GM19023 (cell line): ENCODE results near the gene THEMIS2.

ENCODE experiments used
- ATAC-seq: cut with Tn5 transposase; IDR thresholded peaks from one replicate; pipeline ENCODE4 v1.9.1; 2021; ENCODE audit warnings: mild to moderate bottlenecking, moderate library complexity; ENCODE audit not compliant: unreplicated experiment

THEMIS2 gene

DNA sequence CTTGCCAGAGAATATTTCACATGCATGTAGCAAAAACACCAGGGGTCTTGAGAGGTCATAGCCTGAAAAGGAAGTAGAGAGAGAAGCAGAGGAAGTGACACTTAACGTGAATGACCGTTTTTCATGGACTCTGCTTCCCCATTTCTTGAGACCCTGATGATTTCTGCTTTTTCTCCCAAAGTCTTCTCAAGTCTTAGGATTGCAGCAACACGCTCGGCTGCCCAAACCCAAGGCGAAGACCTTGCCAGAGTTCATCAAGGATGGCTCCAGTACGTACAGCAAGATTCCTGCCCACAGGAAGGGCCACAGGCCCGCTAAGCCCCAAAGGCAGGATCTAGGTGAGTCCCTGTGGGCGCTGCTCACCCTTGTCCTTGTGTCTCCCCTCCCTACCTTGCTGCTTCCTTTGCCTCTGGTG, 12.8 kb downstream of the THEMIS2 start:
- ATAC-seq = no peak

DNA sequence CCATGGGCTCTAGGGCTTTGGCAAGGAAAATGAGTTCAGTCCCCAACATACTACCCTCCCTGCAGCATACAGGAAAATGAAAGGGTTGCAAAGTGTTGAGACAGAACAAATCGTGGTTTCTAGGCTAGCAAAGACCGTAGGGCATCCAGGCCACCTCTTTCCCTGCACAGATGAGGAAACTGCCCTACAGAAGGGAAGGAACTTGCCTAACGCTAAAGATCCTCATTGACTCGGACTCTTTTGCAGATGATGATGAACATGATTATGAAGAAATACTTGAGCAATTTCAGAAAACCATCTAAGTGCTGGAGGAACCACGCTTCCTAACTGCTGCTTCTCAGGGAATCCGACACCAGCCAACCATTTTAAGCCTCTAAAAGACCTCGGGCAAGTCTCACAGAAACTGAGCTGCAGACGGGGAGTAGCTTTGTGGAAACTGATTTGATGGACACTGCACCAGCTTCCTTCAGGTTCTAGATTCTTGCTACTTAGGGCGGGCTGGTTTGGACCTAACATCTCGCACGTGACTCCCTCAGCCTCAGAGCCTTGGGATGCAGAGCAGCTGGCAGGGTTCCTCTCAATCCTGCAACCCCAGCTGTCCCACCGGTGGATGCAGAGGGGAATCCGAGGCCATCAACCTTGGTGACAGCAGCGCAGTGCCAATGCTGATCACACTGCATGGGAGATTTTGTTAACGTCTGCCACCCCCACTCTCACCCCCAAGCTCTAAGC, 13.4 kb downstream of the THEMIS2 start:
- ATAC-seq = no peak

DNA sequence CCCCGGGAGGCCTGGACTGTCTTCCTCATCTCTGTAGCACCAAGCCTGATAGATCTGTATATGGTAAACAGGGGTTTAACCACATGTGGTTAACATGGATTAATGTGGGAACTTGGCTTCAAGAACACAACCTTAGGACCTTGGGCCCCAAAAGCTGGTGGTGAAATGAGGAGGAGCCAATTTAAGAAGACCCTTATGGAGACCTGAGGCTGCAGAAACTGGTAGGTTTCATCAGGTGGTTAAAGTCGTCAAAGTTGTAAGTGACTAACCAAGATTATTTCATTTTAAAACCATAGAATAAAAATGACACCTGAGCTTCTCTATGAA, 14.0 kb downstream of the THEMIS2 start:
- ATAC-seq = no peak

DNA sequence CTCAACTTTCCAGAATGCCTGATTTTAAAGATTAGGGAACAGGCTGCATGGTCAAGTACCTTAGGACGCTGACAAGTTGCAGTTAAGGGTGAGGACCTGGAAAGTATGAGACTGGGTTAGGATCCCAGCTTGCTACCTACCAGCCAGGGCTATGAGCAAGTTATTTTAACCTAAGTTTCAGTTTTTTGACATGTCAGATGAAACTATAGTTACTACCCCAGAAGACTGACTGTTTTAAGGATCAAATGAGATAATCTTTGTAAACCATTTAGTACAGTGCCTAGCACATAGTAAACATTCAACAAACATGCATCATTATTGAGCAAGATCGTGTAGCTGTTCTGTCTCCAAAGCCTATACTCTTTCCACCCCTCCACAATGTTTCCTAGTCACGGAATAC, 14.4 kb downstream of the THEMIS2 start:
- no peak for ATAC-seq

DNA sequence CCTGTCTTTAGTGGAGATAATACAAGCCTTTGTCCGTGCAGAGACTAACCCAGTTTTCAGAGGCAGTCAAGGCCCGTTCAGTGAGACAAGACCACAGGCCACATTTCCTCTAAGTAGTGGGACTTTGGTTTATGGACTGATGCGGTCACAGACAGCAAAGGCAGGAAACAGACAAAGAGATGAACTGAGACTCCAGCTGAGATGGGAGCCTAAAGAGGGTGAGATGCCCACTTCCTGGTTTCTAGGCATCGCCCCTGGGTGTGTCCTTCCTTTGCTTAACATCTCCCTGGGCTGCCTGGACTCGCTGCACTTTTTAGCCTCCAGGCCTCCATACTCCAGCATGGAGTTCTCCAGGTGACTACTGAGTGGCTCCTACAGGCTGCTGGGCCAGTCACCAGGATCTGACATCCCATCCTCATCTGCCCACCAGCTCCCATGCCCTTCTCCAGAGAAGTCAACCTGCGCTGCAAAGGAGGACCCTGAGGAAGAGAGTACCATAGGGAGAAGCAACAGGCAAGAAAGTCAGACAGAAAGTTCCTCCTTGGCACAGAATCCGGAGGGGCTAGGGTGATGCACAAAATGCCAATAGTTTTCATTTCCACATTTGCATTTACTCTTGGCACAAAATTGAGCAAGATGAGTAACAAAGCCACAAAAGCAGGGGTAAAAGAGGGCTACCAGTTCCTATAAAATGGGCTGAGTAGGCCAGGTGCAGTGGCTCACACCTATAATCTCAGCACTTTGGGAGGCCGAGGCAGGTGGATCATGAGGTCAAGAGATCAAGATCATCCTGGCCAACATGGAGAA, 15.1 kb downstream of the THEMIS2 start:
- no peak for ATAC-seq

DNA sequence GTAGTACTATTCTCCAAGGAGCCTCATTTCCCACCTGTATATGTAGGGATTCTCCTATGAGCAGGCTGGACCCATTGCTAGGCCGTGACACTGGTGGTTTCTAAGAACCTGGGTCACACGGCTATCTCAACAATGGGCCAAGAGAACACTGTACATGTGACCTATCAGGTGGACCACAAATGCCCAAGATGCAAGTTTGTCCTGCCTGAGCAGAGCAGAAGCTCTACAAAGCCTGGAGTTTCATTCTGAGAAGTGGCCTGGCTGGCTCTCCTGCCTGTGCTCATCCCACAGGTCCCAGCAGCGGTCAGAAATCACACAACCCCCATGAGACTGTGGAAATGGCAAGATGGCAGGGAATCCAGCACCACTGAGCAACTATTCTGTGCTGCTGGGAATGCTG, 17.2 kb downstream of the THEMIS2 start:
- no peak for ATAC-seq

DNA sequence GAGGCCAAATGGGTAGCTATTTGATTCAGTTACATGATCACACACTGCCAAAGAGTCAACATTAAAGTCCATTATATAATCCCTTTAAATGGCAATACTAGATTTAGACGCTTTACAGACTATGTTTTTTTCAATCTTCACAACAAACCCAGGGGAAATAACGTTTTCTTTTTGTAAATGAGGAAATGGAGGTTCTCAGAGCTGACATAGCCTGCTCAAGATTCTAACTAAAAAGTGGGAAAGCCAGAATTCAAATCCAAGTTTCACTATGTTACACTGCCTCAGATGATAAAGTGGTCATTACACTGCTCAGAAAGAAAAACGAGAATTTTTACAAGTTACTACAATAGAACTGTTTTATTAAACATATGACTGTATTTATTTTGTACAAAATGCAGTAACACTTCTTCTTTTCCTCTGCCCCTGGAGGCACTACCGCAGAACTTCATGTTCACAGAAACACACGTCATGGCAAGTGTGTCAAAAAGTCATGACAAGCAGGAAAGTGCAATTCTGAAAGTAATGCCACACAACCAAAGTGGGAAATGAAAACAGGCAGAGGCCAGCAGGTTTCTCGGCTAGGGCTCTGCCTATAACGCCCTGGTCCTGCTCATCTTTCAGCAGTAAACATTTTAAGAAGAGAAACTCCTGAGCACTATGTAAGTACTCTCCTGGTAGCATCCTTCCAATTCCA, 19.0 kb downstream of the THEMIS2 start:
- no peak for ATAC-seq

DNA sequence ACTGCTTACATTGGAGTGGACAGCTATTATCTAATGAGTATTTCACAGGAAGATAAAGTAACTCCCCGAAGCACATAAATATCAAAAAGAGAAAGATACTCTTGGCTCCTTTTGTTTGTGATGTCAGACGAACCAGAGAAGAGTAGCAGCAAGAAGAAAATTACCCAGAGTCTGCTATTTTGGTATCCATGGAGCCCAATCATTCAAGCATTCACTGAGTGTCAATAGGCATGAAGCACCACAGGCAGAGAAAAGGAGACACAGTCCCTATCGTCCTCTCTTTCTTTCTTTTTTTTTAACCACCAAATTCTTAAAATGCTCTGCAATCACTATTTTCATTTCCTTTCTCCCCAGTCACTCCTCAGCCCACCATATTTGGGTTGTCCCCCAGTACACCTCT, 22.2 kb downstream of the THEMIS2 start:
- no peak for ATAC-seq

DNA sequence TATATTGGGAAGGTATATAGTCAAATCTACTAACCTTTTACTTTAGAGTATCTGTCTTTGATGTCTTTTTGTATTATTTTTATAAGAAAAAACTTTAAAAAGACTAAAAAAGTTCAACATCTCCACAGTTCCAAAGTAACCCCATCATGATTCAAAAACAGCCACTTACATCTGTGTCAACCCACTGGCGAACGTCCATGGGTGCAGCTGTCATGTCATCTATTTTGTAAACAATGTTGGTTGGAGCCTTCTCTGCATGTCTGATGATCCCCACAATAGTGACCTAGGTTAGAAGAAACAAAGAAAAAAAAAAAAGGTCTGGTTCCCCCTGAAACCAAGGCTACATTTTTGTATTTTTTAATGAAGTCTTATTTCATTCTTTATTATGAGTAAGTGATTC, 34.4 kb downstream of the THEMIS2 start:
- ATAC-seq = no peak

DNA sequence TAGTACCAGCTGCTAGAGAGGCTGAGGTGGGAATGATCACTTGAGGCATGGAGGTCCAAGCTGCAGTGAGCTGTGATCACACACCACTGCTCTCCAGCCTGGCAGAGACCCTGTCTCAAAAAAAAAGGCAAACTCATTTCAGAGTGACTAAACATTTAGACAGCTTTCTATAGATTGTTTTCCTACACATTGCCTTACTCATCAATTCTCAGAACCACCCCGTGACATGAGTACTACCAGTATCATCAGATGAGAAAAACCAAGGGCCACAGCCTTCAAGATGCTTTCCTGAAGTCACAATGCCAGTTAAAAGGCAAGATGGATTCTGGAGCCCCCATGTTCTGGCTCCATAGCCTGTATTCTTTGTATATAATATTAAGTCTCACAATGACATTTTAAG, 40.1 kb downstream of the THEMIS2 start:
- ATAC-seq = no peak

DNA sequence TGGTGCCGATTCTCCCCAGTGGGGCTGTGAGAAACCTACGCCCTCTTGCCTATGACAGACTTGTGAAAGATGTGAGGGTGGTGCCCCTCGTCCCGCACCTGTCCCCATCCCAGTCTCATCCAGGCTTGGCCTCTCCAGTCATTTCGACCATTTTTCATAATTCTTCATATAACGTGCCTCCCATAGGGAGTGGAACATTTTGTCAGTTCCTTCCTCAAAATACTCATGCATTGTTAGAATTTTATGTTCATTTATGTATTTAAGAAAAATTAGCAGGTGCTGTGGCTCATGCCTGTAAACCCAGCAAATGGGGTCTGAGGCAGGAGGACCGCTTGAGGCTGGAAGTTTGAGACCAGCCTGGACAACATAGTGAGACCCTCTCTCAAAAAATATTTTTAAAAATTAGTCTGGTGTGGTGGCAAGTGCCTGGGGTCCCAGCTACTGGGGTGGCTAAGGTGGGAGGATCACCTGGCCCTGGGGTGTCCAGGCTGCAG, 42.8 kb downstream of the THEMIS2 start:
- ATAC-seq = no peak

DNA sequence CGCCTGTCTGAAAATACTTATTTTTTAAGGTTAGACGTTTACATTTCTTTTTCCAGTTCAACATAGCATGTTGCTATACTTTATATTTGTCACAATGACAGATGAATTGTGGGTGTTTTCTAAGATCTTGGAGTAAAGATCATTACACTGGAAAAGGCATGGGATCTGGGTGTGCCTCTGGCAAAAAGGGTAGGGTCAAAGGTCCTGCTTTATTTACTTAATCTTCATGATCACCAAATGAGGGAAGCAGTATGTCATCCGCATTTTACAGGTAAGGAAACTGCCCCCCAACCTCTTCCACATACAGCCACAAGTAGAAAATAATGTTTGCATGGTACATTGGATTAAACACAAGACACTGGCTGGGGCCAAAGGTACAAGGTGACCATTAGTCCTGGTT, 49.9 kb downstream of the THEMIS2 start:
- no peak for ATAC-seq

DNA sequence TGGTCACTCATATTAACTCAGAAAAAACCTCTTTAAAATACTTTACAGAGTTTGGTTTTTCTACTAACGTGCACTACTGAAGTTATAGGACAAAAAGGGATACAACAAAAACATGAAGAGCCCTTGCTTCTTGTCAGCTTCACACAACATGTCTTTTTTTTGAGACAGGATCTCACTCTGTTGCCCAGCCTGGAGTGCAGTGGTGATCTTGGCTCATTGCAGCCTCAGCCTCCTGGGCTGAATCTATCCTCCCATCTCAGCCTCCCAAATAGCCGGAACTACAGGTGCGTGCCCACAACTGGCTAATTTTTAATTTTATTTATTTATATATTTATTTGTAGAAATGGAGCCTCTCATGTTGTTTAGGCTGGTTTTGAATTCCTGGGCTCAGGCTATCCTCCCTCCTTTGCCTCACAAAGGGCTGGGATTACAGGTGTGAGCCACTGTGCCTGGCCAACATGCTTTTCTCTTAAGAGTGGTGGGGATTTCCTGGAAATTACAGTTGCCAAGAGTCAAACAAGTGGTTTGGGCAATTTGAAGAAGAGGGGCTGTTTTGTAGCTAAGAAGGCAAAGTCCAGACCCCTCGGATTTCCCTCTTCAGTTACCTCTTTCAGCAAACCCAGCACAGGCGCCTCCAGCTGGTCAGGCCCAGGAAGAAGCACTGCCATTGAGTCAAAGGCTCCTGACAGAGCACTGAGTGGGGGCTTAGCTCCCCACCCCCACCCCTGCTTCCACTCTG, 56.0 kb downstream of the THEMIS2 start:
- no peak for ATAC-seq

DNA sequence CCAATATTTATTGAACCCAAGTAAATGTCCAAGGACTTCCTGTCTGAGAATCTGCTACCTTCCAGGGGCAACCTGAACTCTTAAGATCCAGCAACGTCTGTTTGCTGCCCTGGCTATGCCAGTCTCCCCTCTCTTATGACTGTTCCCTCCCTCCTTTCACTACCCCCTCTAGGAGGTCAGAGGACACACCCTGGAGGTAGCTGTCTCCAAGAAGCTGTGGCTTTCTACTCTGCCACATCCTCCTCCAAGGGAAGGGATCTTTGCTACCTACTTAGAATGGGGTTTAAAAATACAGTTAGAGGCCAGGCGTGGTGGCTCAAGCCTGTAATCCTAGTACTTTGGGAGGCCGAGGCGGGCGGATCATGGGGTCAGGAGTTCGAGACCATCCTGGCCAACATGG, 58.8 kb downstream of the THEMIS2 start:
- ATAC-seq = no peak

DNA sequence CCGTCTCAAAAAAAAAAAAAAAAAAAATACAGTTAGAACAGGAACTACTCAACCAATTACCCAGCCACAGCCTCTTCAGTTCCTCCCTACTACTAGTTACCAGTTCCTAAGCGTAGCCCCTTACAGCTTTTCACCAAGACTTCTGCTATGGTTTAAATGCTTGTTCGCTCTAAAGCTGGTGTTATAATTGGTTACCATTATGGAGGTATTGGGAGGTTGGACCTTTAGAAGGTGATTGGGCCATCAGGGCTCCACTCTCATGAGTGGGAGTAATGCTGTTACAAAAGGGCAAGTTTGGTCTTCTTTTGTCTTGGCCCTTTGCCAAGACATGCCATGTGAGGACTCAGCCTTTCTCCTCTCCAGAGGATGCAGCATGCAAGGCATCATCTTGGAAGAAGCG, 59.4 kb downstream of the THEMIS2 start:
- ATAC-seq = no peak

DNA sequence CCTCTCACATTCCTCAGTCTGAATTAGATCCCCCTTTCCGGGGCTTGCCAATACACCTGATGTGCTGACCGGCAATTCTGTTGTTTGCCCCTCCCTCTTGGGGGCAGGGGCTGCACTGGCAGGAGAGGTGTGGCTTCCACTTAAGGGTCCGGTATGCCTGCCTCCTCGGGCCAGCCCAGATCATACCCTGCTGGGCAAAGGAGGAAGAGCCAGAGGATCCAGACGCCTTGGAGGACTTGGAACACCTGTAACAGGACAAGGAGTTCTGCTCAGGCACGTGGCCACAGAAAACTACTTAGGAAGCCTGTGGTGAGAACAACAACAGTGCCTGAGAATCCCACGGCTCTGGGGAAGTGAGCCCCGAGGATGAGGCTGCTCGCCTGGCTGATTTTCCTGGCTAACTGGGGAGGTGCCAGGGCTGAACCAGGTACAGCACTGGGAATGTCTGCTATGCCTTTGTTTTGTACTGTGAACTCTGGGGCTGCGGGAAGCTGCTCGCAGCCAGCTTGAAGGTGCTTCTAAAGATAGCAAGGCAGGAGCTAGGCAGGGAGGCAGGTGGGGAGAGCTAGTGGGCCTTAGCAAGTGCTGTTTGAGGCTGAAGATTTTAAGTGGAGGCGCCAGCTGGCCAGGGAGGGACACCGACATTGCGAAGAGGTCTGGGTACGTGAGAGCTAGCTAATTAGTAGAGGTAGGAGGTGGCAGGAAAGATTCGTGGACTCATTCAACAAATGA, 62.6 kb downstream of the THEMIS2 start, which contains the start of gene SMPDL3B:
Gene SMPDL3B (plus strand): TSS at position 183 of the 732 bp plus-strand sequence. CDS start 184 bp downstream, at position 367.
- ATAC-seq = no peak

DNA sequence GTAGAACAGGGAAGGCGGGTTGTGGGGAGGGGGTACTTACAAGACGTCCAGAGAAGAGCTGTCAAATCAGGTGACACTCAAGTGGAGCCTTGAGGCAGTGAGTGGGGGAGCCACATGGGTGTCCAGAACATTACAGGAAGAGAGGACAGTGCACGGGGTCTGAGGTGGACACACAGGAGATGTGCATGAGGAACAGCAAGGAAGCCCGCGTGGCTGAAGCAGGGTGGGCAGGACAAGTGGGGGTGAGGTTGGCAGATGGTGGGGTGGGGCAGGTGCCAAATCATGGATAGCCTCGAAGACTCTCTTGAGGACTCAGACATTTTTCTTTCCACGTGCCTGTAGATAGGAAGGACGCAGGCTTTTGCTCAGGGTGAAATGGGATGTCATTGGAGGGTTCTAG, 63.4 kb downstream of the THEMIS2 start:
- no peak for ATAC-seq
